C4-2B (cell line): ENCODE measurements around the gene HPS5.
"Not testable (repeated sequence)": the region's sequence is repeated elsewhere in the genome, so short reads cannot be mapped to it uniquely, and the experiment has no call there.

Experiments used
- H3K27ac ChIP-seq: fragments of 450-650 bp; 2 replicates; pipeline ENCODE4 v1.5.1; 2017
- ZFX ChIP-seq: fragments of 450-650 bp; IDR thresholded peaks from 2 replicates; pipeline ENCODE4 v1.6.1; 2017
- TF ChIP-seq, protein P1 (sequence below): fragments of 450-650 bp; conservative IDR thresholded peaks from 2 replicates; pipeline ENCODE4 v1.5.1; 2017; ENCODE audit warnings: mild to moderate bottlenecking

The HPS5 gene

GRCh38 chr11:18265949-18266348, 56.0 kb downstream of the HPS5 start, which contains the start of gene SAA1:
Gene SAA1, plus strand, starts transcription at chr11:18266264. Its CDS starts 624 bp downstream, at chr11:18266888.
- no peak within 1 kb of the TSS for H3K27ac ChIP-seq
- no peak for TF ChIP-seq ZFX
- TF ChIP-seq, protein P1, sequence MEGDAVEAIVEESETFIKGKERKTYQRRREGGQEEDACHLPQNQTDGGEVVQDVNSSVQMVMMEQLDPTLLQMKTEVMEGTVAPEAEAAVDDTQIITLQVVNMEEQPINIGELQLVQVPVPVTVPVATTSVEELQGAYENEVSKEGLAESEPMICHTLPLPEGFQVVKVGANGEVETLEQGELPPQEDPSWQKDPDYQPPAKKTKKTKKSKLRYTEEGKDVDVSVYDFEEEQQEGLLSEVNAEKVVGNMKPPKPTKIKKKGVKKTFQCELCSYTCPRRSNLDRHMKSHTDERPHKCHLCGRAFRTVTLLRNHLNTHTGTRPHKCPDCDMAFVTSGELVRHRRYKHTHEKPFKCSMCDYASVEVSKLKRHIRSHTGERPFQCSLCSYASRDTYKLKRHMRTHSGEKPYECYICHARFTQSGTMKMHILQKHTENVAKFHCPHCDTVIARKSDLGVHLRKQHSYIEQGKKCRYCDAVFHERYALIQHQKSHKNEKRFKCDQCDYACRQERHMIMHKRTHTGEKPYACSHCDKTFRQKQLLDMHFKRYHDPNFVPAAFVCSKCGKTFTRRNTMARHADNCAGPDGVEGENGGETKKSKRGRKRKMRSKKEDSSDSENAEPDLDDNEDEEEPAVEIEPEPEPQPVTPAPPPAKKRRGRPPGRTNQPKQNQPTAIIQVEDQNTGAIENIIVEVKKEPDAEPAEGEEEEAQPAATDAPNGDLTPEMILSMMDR = no peak

DNA sequence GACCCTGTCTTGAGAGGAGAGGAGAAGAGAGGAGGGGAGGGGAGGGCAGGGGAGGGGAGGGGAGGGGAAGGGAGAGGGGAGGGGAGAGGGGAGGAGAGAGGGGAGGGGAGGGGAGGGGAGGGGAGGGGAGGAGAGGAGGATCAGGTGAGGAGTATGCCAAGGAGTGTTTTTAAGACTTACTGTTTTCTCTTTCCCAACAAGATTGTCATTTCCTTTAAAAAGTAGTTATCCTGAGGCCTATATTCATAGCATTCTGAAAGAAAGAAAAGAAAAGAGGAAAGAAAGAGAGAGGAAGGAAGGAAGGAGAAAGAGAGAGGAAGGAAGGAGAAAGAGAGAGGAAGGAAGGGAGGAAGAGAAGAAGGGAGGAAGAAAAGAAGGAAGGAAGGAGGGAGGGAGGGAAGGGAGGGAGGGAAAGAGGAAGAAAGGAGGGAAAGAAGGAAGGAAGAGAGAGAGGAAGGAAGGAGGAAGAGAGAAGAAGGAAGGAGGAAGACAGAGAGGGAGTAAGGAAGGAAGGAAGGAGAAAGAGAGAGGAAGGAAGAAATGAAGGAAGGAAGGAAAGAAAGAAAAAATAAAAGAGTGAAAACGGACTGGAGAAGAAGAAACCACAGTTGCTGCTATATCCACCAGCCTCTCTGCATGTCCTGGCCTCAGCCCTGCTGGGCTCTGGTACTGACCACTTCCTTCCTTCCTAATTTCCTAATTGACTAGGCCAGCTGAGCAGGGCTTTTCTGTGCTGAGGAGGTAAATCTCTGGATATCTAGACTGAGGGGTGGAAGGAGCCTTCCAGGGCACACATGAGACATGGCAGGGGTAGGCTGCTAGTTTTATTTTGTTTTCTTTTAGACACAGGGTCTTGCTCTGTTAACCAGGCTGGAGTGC, 57.0 kb downstream of the HPS5 start:
- TF ChIP-seq, protein P1 = no peak
- TF ChIP-seq ZFX = no peak

DNA sequence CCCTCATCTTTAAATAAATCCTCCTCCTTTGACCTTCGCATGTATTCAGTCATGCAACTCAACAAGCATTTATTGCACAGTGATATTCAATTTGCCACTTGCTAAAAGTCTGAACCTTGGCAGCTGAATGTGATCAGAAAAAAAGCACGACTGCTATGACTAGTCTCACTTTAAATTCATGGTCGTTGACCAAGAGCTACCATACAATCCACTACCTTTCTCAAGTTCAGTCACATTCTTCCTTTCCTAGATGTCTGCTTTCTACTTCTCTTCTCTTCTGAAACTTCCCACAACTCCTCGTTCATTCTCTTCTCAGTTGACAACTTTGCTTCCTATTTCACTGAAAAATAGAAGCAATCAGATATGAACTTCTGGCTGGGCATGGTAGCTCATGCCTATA, 57.9 kb downstream of the HPS5 start:
- H3K27ac ChIP-seq = no peak overlapping the region
- TF ChIP-seq, protein P1 = no peak
- TF ChIP-seq ZFX = no peak

More for the DNA sequence above, 57.0 kb downstream of the HPS5 start:
- no peak overlapping the region for H3K27ac ChIP-seq

DNA sequence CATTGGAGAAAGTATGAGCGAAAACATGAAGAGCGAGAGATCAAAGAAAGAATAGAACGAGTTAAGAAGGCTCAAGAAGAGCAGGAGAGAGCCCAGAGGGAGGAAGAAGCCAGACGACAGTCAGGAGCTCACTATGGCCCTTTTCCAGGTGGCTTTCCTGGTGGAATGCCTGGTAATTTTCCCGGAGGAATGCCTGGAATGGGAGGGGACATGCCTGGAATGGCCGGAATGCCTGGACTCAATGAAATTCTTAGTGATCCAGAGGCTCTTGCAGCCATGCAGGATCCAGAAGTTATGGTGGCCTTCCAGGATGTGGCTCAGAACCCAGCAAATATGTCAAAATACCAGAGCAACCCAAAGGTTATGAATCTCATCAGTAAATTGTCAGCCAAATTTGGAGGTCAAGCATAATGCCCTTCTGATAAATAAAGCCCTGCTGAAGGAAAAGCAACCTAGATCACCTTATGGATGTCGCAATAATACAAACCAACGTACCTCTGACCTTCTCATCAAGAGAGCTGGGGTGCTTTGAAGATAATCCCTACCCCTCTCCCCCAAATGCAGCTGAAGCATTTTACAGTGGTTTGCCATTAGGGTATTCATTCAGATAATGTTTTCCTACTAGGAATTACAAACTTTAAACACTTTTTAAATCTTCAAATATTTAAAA, 59.1 kb downstream of the HPS5 start:
- H3K27ac ChIP-seq = not testable (repeated sequence)

DNA sequence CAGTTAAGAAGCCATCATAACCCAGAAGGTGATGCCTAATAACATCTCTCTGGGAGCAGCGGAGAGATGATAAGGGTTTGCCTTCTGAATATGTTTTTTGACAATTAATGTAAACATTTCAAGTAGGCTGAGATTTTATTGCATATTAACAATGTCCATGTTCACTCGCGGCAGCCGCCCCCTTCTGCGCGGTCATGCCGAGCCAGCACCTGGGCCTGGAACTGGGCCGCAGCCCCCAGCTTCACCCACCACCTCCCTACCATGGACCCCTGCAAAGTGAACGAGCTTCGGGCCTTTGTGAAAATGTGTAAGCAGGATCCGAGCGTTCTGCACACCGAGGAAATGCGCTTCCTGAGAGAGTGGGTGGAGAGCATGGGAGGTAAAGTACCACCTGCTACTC, 60.2 kb downstream of the HPS5 start:
- TF ChIP-seq, protein P1 = no peak
- no peak for TF ChIP-seq ZFX
- no peak overlapping the region for H3K27ac ChIP-seq

- no peak for TF ChIP-seq ZFX
- TF ChIP-seq, protein P1 = no peak
- no peak overlapping the region for H3K27ac ChIP-seq
Observed at GRCh38 chr11:18259259-18259658, 62.7 kb downstream of the HPS5 start.

GRCh38 chr11:18254781-18255361, 67.1 kb downstream of the HPS5 start:
- TF ChIP-seq, protein P1 = no peak
- no peak for TF ChIP-seq ZFX
- H3K27ac ChIP-seq = no peak overlapping the region
